HG03135 (cell line): ENCODE results near the gene ZDHHC23.

ENCODE experiments used
- ATAC-seq: cut with Tn5 transposase; IDR thresholded peaks from one replicate; pipeline ENCODE4 v1.9.1; 2021; ENCODE audit warnings: mild to moderate bottlenecking, moderate library complexity; ENCODE audit not compliant: unreplicated experiment

ZDHHC23 gene

DNA sequence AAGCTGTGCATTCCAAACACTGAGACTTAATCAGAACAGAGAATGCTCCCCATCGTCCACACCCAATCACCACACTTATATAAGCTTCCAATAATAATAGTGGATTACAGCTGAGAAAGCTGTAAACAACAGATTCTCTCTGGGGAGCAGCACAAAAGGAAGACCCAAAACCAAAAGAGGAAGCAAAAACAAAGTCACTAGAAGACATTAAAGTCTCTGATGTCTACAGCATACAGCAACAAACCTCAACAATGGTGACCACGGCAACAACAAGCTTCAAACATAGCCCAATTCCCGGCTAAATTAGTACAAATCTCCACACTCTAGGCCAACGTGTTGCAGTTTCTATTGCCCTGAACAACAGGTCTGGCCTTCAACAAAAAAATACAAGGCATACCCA, 37.7 kb downstream of the ZDHHC23 start:
- ATAC-seq, result peak; percentile 91

- peak; percentile 95 for ATAC-seq
Observed at GRCh38 chr3:114005481-114005880, 57.7 kb downstream of the ZDHHC23 start.

- ATAC-seq, result peak; percentile 88
Observed at GRCh38 chr3:114011059-114011797, 63.4 kb downstream of the ZDHHC23 start.
